ENCODE measurements around the gene THRA.

Gene THRA

DNA sequence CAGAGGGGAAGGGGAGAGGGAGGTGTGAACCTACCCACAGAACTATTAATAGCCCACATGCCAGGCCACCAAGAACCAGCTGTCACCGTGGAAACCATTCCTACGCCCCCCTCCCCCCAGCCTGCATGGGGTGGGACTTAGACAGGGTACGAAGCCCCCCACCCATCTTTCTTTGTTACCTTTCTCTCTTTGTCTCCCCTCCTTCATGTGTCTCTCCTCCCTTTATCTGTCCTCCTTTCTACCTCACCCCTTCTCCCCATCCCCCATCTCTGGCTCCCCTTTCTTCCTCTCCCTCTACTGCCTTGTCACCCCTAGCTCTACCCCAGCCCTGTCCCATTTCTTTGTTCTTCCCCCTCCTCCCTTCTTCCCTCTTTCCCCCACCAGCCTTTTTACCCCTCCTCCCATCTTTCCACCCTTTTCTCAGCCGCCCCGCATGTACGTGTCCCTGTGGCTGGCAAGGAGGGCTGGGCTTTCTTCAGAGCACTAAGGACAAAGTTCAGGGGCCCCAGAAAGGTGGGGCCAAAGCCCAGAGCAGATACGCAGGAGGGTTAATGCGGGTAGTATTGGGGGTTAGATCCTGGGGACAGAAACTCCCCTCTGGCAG, 8.0 kb downstream of the THRA start:
- in situ Hi-C loops (cut with MboI; ENCODE audit: low sequenced_read_pairs, unreplicated experiment), result no loop called here
- DNase-seq (ENCODE audit: low spot score), result no peak
- TF ChIP-seq CTCF (IDR thresholded peaks at IDR 0.05; ENCODE audit: borderline replicate concordance, control extremely low read depth, extremely low read depth, insufficient read depth, missing control alignments), result no peak

DNA sequence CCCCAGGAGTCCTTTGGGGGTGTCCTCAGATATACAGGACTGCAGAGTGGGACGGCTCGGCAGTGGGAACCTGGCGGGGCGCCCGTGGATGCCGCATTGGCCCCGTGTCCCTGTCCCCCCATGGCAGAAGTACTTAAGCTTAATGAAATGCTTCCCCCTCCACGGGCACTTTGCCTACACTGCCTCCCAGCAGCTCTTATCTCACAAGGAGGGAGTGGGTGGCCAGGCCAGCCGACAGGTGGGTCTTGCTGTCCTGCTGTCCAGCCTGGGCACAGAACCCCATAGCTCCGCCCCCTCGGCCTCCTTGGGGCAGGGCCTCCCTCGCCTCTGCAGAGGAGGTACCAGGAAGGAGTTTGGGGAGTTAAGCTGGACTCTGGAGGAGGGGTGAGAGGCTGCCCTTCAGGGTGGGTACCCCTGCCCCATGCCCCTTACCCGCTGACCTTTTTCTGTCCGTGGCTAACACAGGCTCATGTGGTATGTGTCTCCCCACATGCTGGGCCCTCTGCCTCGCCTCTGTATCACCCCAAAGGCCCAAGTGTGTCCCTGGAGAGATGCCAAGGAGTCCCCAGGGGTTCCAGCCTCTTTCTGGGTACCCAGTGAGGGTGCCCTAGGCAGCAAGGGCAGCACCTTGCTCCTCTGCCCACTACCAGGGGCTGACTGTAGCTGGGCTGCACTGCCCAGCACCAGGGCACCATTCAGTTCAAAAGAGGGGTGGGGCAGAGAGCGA, 8.7 kb downstream of the THRA start:
- TF ChIP-seq CTCF (IDR thresholded peaks at IDR 0.05; ENCODE audit: borderline replicate concordance, control extremely low read depth, extremely low read depth, insufficient read depth, missing control alignments), result no peak
- DNase-seq (ENCODE audit: low spot score), result no peak
- in situ Hi-C loops (cut with MboI; ENCODE audit: low sequenced_read_pairs, unreplicated experiment), result no loop called here

DNA sequence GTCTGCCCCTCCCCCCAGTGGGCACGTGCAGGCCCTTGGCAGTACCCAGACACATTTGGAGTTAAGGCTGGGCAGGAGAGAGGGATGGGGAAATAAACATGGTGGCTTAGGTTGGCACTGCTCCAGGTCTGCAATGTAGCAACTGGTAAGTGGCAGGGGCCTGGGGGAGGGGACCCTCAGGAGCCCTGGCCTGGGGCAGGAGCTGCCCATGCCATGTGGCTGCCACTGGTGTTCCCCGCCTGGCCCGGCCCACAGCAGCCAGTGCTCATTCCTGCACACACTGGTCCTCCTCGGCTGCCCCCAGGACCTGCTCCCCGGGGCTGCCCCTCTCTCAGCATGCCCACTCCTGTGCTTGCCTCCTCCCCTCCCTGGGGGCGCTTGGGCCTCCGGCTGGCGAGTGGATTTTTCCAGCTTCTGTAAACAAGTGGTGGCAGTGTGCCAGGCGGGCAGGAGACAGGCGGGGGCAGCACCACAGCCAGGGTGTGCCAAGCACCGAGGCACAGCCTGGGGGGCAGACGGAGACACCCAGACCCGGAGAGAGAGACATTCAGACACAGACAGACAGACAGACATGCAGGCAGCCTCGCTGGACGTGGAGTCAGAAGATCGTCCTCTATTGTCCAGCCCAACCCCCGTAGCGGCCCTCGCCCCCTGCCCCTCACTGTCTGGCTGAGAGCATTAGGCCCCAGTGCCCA, 9.4 kb downstream of the THRA start:
- DNase-seq (ENCODE audit: low spot score), result no peak
- in situ Hi-C loops (cut with MboI; ENCODE audit: low sequenced_read_pairs, unreplicated experiment), result no loop called here
- TF ChIP-seq CTCF (IDR thresholded peaks at IDR 0.05; ENCODE audit: borderline replicate concordance, control extremely low read depth, extremely low read depth, insufficient read depth, missing control alignments), result no peak

- in situ Hi-C loops (cut with MboI; ENCODE audit: low sequenced_read_pairs, unreplicated experiment), result no loop called here
- DNase-seq (ENCODE audit: low spot score), result no peak
- no peak for TF ChIP-seq CTCF (IDR thresholded peaks at IDR 0.05; ENCODE audit: borderline replicate concordance, control extremely low read depth, extremely low read depth, insufficient read depth, missing control alignments)
These were observed 10.1 kb downstream of the THRA start for GRCh38 chr17:40072735-40073346.

- in situ Hi-C loops (cut with MboI; ENCODE audit: low sequenced_read_pairs, unreplicated experiment), result no loop called here
- no peak for DNase-seq (ENCODE audit: low spot score)
- TF ChIP-seq CTCF (IDR thresholded peaks at IDR 0.05; ENCODE audit: borderline replicate concordance, control extremely low read depth, extremely low read depth, insufficient read depth, missing control alignments), result no peak
These were observed 10.8 kb downstream of the THRA start for GRCh38 chr17:40073454-40074174.

DNA sequence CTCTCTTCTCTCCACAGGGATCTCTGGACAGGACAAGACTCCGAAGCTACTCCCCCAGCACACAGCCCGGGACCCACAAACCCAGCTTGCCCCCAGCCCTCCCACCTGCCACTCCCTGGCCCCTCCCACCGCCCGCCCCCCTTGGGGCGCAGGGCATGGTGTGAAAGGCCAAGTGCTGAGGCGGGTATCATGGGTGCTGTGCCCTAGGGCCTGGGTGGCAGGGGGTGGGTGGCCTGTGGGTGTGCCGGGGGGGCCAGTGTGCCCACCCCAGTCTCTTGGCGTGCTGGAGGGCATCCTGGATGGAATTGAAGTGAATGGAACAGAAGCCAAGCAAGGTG, 11.4 kb downstream of the THRA start:
- TF ChIP-seq CTCF (IDR thresholded peaks at IDR 0.05; ENCODE audit: borderline replicate concordance, control extremely low read depth, extremely low read depth, insufficient read depth, missing control alignments), result no peak
- no peak for DNase-seq (ENCODE audit: low spot score)
- in situ Hi-C loops (cut with MboI; ENCODE audit: low sequenced_read_pairs, unreplicated experiment), result no loop called here
